ENCODE results near the gene ADAMTSL2.

Gene ADAMTSL2

GRCh38 chr9:133516256-133516960 lies 18.1 kb upstream of the ADAMTSL2 start:
- DNase-seq (ENCODE audit: low read depth in 2 of 2, low spot score in 1 of 2), result no peak

DNA sequence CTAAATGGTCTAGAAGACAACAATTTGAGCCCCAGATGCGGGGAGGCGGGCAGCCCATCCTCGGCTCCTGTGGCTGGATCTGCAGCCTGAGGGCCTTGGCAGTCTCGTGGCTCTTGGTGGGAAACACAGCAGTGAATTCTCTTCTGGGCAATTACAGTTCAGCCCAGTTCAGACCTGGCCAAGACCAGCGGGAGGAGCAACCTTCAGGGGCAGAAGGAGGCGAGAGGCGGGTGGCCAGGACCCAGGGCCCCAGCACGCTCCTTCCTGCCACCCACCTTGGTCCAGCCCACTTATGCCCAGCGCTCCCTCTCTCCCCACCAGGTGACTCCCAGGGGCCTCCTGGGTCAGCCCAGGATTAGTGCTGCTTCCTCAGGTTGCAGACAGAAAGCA lies 17.5 kb upstream of the ADAMTSL2 start:
- no peak for DNase-seq (ENCODE audit: low read depth in 2 of 2, low spot score in 1 of 2)

DNA sequence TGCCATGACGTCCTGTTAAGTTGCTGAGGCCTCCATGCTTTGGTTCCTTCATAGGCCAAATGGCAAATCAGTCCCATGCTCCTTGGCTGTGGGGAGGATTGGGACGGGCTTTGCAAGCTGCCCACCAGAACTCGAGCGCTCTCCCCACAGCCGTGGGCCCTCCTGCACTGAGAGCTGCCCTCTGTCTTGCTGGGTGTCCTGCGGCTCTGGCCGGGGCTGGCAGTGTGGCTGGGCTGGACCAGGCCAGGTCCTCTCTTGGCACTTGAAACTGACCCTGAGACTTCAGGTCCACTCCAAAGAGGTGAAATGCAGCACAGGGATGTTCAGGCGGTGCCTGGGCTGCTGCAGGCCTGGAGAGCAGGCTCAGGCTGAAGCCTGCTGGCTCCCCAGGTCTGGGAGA lies 16.8 kb upstream of the ADAMTSL2 start:
- DNase-seq (ENCODE audit: low read depth in 2 of 2, low spot score in 1 of 2), result no peak

DNA sequence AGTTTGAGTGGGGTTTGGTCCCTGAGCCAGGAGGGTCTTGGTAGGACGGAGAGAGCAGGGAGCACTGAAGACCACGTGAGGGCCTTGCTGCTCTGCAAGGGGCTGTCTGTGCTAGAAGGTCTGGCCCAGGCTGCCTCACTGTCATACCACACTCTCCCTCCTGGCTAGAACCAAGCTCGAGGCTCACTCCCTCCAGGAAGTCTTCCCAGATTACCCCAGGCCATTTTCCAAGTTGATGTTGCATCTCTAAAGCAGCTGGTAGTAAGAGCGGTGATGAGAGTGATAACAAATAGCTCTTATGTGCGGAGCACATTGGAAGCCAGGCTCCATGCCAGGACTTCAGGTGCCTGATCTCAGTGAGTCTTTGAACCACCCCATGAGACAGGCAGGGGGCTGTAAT lies 16.3 kb upstream of the ADAMTSL2 start:
- no peak for DNase-seq (ENCODE audit: low read depth in 2 of 2, low spot score in 1 of 2)

- no peak for DNase-seq (ENCODE audit: low read depth in 2 of 2, low spot score in 1 of 2)
Measured at GRCh38 chr9:133518706-133519449, 15.6 kb upstream of the ADAMTSL2 start.

DNA sequence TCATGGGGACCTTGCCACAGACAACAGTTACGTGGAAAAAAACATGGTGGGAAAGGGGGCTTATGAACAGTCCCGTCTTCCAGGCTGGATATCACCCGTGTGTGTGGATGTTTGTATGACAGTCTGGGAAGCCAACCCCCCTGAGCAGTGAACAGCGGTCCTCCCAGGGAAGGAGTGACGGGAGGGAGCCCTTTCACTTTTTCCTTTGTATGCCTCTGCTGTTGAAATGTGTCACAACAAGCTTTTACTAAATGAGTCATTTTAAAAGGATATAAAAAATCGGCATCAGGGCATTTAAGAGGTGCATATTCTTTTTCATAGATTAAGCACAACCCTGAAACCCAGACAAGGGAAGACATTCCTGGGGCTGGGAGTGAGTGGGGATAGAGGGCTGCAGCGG lies 14.8 kb upstream of the ADAMTSL2 start:
- no peak for DNase-seq (ENCODE audit: low read depth in 2 of 2, low spot score in 1 of 2)

DNA sequence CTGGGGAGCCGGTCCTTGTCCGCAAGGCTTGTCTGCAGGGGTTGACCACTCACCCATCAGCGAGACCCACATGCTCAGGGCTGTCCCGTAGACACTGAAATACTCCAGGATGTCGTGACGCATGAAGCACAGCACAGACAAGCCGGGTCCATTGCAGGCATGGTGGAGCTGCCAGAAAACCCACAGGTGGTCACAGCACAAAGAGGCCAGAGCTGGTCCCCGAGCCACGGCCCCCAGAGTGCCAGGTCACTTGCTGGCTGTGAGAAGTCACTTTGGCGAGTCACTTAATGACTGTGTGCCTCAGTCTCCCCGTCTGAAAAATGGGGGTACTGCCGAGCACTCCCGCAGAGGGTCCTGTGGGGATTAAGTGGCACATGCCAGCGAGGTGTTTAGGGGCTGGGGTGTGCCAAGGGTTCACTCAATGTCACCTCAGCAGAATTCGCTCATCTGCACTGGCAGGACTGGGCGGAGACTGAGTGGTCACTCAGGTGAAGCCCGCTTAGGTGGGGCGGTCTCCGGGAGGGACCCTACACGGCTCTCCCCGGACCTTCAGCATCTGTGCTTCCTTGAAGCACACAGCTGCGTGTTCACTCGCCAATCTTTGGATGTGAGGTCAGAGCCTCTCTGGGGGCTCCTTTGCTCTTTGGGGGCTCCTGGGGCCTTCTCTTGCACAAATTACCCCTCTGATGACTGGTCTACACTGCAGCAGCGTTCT lies 14.2 kb upstream of the ADAMTSL2 start:
- DNase-seq (ENCODE audit: low read depth in 2 of 2, low spot score in 1 of 2), result no peak

DNA sequence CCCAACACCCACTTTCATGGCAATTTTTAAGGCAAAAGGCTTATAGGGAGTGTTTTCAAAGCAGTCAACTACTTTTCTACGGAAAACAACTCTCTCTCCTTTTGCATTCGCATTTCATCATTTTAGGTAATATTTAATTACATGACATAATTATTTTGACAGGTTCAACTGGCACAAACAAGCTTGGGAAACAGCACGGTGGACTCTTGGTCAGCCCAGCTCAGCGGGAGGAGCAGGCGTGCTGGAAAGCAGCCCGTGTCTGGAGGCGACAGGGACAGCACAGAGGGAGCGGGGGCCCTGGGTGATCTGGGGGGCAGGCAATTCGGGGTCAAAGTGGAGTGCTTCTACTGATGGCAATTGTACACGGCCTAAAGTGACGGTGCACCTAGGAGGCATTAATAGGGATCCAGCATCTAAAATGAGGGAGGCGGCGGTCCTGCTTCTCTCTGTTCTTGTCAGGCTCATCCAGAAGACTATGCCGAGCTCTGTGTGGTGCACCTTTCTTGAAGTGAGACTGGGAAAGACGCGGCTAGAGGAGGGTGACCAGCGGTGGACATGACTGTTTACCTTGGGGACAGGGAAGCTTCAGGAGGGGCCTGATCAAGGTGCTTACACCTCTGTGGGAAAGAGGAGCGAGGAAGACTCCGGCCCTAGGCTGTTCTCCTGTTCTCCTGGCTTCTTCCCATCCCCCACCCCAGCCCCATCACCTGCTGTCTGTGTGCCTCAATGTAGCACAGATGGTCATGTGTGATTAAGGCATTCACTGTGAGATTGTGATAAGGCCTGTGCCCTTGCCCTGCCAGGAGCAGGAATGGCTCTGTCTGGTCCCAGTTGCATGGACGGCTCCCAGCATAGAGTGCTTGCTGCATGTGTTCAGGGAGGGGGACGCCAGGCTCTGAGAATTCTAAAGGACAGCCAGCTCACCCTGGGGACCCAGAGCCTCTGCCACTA lies 13.1 kb upstream of the ADAMTSL2 start:
- no peak for DNase-seq (ENCODE audit: low read depth in 2 of 2, low spot score in 1 of 2)

DNA sequence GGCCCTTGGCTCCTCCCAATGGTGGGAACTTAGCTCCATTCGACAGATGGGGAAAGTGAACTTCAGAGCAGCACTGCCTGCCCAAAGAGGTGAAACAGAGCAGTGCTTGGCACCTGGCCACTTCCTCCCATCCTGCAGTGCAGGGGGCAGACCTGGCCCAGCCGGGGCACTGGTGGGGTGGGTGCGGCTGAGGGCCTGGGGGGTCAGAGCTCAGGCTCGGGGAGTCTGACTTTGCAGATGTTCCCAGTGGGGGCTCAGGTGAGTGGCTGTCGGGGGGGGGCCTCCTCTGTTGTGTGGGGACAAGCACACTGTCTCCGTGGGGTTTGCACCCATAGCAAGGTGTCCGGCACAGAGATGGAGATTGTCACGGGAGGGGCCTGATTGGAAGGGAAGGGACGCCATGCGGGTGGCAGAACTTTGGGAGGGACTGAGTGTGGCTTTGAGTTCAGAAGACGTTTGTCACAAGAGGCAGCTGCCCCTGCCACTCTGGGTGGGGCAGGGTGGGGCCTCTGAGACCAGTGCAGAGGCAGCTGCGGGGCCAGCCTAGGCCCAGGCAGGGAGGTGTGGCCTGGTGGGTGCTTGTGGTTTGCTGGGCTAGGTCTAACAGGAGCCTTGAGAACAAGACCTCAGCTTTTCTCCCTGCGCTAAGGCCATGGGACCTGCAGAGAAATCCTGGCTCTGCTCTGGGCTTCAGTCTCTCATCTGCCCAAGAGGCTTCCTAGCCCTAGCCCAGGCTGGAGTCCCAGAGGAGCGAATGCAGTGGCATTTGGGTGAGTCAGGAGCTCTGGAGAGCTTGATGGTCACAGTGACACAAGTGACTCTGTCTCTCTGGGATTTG lies 12.2 kb upstream of the ADAMTSL2 start:
- no peak for DNase-seq (ENCODE audit: low read depth in 2 of 2, low spot score in 1 of 2)

GRCh38 chr9:133523106-133523505 lies 11.4 kb upstream of the ADAMTSL2 start:
- no peak for DNase-seq (ENCODE audit: low read depth in 2 of 2, low spot score in 1 of 2)

- no peak for DNase-seq (ENCODE audit: low read depth in 2 of 2, low spot score in 1 of 2)
Measured at GRCh38 chr9:133524146-133524545, 10.4 kb upstream of the ADAMTSL2 start.

DNA sequence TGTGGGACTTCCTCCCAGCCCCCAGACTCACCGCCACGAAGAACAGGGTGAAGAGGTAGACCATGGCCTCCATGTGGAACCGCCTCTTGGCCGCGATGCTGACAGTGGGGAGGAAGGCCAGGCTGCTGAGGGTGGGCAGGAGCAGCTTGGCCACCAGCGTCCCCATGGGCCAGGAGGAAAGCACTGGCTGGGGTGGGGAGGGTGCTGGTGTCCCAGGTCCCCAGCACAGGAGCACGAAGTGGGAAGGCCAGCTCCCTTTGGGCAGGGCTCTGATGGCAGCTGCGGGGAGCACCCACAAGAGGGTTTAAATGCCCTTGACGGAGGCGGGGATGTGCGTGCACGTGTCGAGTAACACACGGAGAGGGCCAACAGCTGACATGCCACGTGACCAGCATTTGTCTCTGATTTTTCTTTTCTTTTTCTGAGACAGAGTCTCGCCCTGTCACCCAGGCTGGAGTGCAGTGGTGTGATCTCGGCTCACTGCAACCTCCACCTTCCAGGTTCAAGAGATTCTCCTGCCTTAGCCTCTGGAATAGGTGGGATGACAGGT lies 9.8 kb upstream of the ADAMTSL2 start, which contains the start of gene MYMK:
MYMK (minus strand) TSS at position 281 of the 550 bp plus-strand sequence; CDS start at position 166, 115 bp downstream.
- no peak for DNase-seq (ENCODE audit: low read depth in 2 of 2, low spot score in 1 of 2)

DNA sequence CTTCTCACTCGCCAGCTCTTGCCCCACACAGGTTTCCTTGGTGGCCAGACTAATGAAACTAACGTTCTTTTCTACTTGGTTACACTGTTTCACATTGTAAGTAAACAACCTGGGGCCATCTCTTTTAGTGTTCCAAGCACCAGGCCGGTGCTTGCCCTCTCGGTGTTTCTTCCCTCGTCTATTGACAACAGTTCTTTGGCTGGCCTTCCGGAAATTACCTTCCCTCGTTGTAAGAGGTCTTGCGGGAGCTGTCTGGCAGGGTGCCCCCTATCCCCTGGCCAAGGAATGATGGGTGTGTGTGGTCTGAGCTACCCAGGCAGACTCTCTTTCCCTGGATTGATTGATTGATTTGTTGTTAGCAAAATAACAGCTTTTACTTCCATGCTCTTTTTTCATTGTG lies 8.8 kb upstream of the ADAMTSL2 start:
- no peak for DNase-seq (ENCODE audit: low read depth in 2 of 2, low spot score in 1 of 2)

DNA sequence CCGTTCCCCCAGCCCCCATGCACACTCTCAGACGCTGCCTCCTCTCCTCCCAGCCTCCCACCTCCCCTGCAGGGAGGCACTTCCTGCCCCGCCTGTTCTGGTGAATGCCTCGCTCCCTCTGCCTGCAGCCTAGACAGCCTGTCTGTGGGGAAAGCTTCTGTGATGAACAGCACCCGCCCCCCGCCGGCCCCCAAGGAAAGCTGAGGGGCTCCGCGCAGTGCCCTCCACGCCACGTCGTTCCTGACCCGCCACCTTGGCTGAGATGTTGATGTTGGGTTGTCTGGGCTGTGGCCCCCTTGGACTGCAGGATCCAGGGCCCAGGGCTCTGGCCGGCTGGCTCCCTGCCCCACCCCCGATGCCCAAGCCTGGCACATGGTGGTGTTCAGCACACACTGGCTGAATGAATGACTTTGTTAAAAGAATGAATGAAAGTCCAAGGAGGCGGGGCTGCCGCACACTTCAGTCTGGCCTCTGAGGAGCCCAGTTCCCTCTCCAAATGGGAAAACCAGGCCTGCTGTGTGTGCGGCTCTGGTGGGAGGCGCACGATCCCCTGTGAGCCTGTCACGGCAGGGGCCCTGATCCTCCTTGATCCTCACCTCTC lies 7.7 kb upstream of the ADAMTSL2 start:
- no peak for DNase-seq (ENCODE audit: low read depth in 2 of 2, low spot score in 1 of 2)

DNA sequence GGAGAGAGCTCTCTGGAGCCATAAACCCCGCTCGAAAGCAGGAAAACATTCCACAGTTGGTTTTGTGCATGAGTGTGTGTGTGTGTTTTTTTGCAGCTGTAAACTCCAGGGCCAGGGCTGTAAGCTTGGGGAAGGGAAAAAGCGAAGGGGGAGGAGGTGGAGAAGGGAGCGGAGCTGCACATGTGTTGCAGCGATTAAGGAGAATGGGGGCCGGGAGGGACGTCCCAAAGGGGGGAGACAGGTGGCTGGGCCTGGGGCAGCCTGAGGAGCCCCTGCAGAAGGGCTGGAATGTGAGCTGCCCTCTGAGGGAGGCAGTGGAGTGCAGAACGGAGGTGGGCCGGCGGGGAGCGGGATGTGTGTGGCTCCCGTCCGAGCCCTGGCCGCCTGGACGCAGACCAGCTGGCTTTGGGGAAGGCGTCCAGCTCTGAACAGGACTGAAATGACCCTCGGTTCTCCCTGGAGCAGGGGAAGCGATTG lies 7.0 kb upstream of the ADAMTSL2 start:
- DNase-seq (ENCODE audit: low read depth in 2 of 2, low spot score in 1 of 2), result no peak

DNA sequence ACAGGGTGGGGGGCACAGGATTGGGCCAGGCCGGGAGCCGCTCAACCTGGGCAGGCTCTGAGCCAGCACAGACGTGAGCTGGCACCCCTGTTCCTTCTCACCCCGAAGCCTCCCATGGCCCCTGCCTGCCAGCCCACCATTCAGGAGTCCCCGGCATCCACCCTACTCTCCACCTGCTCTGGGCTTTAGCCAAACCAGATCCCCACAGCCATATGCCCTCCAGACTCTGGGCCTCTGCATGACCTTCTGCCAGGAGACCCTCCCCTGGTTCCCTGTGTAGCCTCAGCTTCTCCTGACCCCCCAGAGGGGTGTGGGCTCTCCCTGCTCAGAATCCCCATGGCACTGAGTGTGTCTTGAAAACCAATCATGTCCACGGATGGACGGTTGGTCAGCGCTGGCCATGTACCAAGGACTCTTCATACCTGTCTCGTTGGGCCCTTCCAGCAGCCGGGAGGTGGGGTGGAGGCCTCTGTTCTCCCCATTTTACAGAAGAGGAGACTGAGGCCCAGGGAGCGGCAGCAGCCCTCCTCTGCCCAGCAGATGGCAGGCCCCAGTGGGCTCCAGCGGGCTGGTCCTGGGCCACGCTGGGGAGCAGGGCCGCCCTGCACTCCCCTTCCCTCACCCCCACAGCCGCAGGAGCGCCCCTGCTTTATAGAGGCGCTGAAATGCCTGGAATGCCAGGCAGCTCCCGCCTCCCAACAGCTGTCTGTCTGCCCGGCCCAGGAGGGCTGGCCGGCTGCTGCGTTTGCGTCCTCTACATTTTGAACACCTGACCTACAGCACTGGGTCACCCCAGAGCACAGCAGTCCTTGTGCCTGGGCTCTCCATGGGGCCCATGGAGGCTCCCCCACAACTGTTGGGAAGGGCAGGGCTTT lies 6.3 kb upstream of the ADAMTSL2 start:
- no peak for DNase-seq (ENCODE audit: low read depth in 2 of 2, low spot score in 1 of 2)

DNA sequence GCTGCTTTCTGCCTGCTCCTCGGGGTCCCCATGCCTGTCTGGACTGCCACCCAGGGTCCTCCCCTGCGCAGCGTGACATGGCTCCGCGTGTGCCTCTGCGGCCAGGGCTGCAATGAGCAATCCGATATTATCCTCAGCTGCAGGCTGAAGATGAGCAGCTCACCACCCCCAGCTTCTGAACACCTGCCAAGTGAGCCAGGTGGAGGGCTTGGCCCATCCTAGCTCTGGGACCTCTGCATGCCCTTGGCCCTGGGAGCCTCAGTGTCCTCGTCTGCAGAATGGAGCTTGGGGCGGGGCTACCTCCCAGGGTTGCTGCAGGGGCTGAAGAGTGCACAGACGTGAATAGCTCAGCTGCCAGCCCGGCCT lies 5.6 kb upstream of the ADAMTSL2 start:
- DNase-seq (ENCODE audit: low read depth in 2 of 2, low spot score in 1 of 2), result no peak

DNA sequence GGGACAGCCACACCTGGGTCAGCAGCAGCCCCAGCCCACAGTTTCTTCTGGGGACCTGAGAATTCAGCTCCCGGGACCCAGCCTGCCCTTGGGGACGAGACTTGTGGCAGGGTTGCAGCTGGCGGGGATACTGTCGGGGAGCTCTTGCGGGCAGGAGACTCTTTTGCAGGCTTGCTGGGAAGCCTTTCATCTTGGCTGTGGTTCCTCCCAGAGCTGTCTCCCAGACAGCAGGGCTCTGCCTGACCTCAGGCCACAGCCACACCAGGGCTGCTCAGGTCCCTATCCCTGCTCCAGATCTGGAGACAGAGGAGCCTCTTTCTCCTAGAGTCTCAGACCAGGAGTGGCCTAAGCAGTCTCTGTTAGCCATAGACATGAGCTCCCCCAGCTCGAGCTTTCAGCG lies 5.0 kb upstream of the ADAMTSL2 start:
- no peak for DNase-seq (ENCODE audit: low read depth in 2 of 2, low spot score in 1 of 2)

Data from stimulated activated CD8-positive, alpha-beta memory T cell treated with anti-CD3 and anti-CD28 coated beads, Interleukin-4, amount 100 ng/mL, for 4 hours (primary cell).